ENCODE data around the gene RAD9A. TPM values are rescaled to one million over a fixed set of nuclear protein-coding genes. Genes with fewer than 3 reads are reported as not detected.
A peak's percentile ranks its signal among the peaks of the same experiment; 100 is the strongest.

RAD9A gene
- total RNA-seq, 1 donor: 7.6 TPM

DNA sequence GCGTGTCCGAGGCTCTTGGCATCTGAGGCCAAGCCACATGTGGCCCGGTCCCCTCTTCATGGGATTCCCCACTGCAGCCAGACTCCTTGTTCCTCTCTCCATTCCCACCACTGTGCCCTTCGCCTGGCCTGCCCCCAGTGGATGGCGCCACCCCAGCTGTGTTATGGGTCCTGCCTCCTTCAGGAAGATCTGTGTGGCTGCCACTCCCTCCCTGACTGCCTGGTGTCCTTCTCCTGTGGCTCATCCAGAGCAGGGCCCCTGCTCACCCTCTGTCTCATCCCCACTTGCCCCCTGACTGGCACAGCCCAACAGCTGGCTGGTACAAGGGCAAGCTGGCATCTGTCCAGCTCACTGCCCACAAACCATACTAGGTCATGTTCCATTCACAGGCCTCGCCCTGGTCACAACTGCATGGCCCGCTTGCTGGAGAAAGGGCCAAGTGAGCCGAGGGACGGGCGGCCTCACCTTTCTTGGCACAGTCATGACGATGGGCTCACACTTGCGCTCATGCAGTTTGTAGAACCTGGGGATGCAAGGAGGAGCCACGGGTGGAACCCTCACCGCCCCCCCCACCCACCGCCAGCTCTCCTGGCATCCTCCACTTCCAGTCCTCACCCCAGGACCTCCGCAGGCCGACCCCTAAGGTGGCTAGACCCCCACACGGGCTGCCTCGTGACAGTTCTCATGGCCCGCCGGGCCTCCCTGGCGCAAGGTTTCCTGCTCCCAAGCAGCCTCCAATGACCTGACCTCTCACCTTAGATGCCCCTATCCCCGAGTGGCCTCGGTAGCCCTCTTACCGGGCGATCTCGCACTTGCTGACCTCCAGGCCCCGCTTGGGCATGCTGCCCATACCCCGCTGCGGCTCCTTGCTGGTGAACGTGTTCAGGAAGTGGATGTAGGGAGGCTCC, 47.8 kb downstream of the RAD9A start:
- H3K79me2 ChIP-seq (ENCODE audit: insufficient read depth, low read length): peaks cover 18% of the 10 kb centered on the region
- no peak overlapping the region for H2AFZ ChIP-seq (ENCODE audit: low read length)
- peak; percentile 96 for DNase-seq (ENCODE audit: insufficient read length, low spot score, missing footprints)
- H3K4me1 ChIP-seq (ENCODE audit: insufficient read depth, low read length): peaks cover 7% of the 10 kb centered on the region
- H3K27ac ChIP-seq (ENCODE audit: low read depth, low read length): no peak overlapping the region
- TF ChIP-seq, protein P1, sequence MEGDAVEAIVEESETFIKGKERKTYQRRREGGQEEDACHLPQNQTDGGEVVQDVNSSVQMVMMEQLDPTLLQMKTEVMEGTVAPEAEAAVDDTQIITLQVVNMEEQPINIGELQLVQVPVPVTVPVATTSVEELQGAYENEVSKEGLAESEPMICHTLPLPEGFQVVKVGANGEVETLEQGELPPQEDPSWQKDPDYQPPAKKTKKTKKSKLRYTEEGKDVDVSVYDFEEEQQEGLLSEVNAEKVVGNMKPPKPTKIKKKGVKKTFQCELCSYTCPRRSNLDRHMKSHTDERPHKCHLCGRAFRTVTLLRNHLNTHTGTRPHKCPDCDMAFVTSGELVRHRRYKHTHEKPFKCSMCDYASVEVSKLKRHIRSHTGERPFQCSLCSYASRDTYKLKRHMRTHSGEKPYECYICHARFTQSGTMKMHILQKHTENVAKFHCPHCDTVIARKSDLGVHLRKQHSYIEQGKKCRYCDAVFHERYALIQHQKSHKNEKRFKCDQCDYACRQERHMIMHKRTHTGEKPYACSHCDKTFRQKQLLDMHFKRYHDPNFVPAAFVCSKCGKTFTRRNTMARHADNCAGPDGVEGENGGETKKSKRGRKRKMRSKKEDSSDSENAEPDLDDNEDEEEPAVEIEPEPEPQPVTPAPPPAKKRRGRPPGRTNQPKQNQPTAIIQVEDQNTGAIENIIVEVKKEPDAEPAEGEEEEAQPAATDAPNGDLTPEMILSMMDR (IDR thresholded peaks at IDR 0.05; ENCODE audit: extremely low read depth, low read depth, low read length): peak; percentile 35
- H3K9me3 ChIP-seq (ENCODE audit: low read depth, low read length): no peaks in the 10 kb centered on the region
- peaks cover 13% of the 10 kb centered on the region for H3K36me3 ChIP-seq (ENCODE audit: insufficient read depth, low read length)
- H4K20me1 ChIP-seq (ENCODE audit: insufficient read depth, low read length): peaks cover 10% of the 10 kb centered on the region
- H3K4me3 ChIP-seq (ENCODE audit: insufficient read depth, low read length): no peak overlapping the region
- no peak overlapping the region for H3K4me2 ChIP-seq (ENCODE audit: insufficient read depth, low read length)
- H3K27me3 ChIP-seq (ENCODE audit: insufficient read depth, low read length): no peaks in the 10 kb centered on the region

DNA sequence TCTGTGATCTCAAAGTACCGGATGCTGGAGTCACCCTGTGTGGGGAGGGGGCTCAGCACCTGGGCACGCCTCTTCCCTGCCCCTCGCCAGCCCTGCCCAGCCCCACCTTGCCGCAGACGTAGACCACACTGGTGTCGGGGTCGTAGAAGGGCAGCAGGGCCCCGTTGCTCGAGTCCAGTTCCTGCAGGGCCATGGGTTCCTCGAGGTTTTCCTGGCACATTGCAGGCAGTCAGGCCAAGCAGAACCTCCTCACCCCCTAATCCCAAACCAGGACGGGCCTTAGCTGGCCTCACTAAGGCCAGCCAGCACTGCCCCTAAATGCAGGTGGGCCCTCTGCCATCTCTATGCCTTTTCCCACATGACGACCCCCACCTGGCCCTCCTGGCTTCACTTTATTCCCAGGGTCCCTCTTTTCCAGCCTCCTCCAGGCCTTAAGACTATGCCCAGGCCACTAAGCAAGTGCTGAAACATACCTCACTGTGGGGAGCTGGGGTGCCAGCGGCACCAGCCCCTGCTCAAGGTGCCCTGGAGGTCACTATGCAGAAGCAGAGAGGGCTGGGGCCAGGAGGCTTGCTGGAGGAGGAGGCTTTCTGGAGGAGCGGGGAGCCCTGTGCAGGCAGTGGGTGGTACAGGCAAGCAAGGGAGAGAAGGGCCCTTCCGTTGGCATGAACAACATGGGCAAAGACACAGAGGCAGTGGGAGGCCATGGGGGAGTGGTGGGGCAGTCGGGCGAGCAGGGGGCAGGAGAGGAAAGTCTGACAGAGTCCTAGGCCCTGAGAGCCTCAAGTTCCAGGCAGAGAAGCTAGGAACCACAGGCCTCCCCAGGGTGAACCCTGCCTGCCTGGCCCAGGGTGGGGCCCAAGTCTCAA, 48.7 kb downstream of the RAD9A start:
- H3K27me3 ChIP-seq (ENCODE audit: insufficient read depth, low read length): no peaks in the 10 kb centered on the region
- TF ChIP-seq, protein P1 (IDR thresholded peaks at IDR 0.05; ENCODE audit: extremely low read depth, low read depth, low read length): no peak
- peaks cover 7% of the 10 kb centered on the region for H3K4me1 ChIP-seq (ENCODE audit: insufficient read depth, low read length)
- peak; percentile 90 for DNase-seq (ENCODE audit: insufficient read length, low spot score, missing footprints)
- H3K9me3 ChIP-seq (ENCODE audit: low read depth, low read length): no peaks in the 10 kb centered on the region
- H3K4me3 ChIP-seq (ENCODE audit: insufficient read depth, low read length): no peak overlapping the region
- H3K27ac ChIP-seq (ENCODE audit: low read depth, low read length): no peak overlapping the region
- H2AFZ ChIP-seq (ENCODE audit: low read length): no peak overlapping the region
- H3K4me2 ChIP-seq (ENCODE audit: insufficient read depth, low read length): no peak overlapping the region
- peaks cover 10% of the 10 kb centered on the region for H4K20me1 ChIP-seq (ENCODE audit: insufficient read depth, low read length)
- peaks cover 13% of the 10 kb centered on the region for H3K36me3 ChIP-seq (ENCODE audit: insufficient read depth, low read length)
- peaks cover 18% of the 10 kb centered on the region for H3K79me2 ChIP-seq (ENCODE audit: insufficient read depth, low read length)

DNA sequence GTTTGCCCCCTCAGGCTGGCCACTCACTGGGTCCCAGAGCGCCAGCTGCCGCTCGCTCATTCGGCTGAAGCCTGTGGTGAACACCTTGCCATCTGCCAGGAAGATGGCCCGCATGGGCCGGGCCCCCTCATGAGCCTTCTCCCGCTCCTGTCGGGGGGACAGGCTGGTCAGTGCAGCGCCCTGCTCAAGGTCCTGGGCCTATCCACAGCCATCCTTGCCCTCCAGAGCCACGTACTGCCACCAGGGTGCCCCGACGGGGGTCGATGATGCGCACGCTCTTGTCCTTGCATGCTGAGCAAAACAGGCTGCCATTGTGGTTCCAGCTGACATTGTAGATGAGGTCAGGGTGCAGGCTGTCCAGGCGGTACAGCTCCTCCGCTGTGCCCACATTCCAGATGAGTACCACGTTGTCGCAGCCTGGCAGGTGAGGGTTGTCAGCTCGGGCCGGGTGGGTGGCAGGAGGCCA, 49.3 kb downstream of the RAD9A start:
- H3K36me3 ChIP-seq (ENCODE audit: insufficient read depth, low read length): peaks cover 13% of the 10 kb centered on the region
- no peak overlapping the region for H3K27ac ChIP-seq (ENCODE audit: low read depth, low read length)
- no peak for DNase-seq (ENCODE audit: insufficient read length, low spot score, missing footprints)

More for the DNA sequence above, 49.3 kb downstream of the RAD9A start:
- H3K4me2 ChIP-seq (ENCODE audit: insufficient read depth, low read length): no peak overlapping the region
- peaks cover 18% of the 10 kb centered on the region for H3K79me2 ChIP-seq (ENCODE audit: insufficient read depth, low read length)
- H4K20me1 ChIP-seq (ENCODE audit: insufficient read depth, low read length): peaks cover 10% of the 10 kb centered on the region
- H3K9me3 ChIP-seq (ENCODE audit: low read depth, low read length): no peaks in the 10 kb centered on the region
- no peak overlapping the region for H3K4me3 ChIP-seq (ENCODE audit: insufficient read depth, low read length)
- no peak overlapping the region for H2AFZ ChIP-seq (ENCODE audit: low read length)
- no peaks in the 10 kb centered on the region for H3K27me3 ChIP-seq (ENCODE audit: insufficient read depth, low read length)
- TF ChIP-seq, protein P1 (IDR thresholded peaks at IDR 0.05; ENCODE audit: extremely low read depth, low read depth, low read length): no peak
- H3K4me1 ChIP-seq (ENCODE audit: insufficient read depth, low read length): peaks cover 7% of the 10 kb centered on the region
